ENCODE measurements around the gene ADGRG3. TPM values are rescaled to one million over a fixed set of nuclear protein-coding genes. Genes with fewer than 3 reads are reported as not detected.

The ADGRG3 gene
- total RNA-seq, 1 donor from 2014 or later: not detected

DNA sequence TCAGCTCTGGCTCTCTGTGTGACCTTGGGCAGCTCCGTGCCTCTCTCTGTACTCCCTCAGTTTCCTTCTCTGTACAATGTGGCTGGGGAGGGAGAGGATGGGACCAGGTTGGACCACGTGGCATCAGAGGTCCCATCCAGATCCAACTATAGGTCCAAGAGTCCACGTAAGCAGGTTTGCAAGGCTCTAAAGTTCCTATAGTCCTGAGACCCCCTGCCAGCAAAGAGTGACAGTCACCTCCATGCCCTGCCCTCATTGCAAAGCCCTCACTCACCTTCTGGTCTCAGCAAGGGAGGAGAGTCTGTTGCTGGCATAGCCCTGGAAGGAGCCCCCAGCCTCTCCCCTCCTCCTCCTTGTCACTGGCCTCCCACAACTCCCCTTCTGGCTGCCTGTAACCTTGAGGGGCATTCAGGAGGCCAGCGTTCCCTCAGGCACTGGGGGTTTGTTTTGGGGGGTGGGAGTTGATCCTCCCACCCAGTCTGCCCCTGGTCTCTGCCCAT, 20.4 kb downstream of the ADGRG3 start:
- Mint-ChIP-seq H3K4me3 (ENCODE audit: unreplicated experiment) (no peak overlapping the region), H3K27ac (ENCODE audit: unreplicated experiment) (no peak overlapping the region), H3K27me3 (ENCODE audit: unreplicated experiment) (peaks cover 44% of the 10 kb centered on the region), H3K4me1 (ENCODE audit: unreplicated experiment) (no peaks in the 10 kb centered on the region), H3K36me3 (ENCODE audit: unreplicated experiment) (no peaks in the 10 kb centered on the region), H3K9me3 (ENCODE audit: unreplicated experiment) (no peaks in the 10 kb centered on the region)
- TF ChIP-seq, protein P1, sequence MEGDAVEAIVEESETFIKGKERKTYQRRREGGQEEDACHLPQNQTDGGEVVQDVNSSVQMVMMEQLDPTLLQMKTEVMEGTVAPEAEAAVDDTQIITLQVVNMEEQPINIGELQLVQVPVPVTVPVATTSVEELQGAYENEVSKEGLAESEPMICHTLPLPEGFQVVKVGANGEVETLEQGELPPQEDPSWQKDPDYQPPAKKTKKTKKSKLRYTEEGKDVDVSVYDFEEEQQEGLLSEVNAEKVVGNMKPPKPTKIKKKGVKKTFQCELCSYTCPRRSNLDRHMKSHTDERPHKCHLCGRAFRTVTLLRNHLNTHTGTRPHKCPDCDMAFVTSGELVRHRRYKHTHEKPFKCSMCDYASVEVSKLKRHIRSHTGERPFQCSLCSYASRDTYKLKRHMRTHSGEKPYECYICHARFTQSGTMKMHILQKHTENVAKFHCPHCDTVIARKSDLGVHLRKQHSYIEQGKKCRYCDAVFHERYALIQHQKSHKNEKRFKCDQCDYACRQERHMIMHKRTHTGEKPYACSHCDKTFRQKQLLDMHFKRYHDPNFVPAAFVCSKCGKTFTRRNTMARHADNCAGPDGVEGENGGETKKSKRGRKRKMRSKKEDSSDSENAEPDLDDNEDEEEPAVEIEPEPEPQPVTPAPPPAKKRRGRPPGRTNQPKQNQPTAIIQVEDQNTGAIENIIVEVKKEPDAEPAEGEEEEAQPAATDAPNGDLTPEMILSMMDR (IDR thresholded peaks at IDR 0.05): no peak
- no peak for DNase-seq (ENCODE audit: extremely low spot score, unreplicated experiment)

DNA sequence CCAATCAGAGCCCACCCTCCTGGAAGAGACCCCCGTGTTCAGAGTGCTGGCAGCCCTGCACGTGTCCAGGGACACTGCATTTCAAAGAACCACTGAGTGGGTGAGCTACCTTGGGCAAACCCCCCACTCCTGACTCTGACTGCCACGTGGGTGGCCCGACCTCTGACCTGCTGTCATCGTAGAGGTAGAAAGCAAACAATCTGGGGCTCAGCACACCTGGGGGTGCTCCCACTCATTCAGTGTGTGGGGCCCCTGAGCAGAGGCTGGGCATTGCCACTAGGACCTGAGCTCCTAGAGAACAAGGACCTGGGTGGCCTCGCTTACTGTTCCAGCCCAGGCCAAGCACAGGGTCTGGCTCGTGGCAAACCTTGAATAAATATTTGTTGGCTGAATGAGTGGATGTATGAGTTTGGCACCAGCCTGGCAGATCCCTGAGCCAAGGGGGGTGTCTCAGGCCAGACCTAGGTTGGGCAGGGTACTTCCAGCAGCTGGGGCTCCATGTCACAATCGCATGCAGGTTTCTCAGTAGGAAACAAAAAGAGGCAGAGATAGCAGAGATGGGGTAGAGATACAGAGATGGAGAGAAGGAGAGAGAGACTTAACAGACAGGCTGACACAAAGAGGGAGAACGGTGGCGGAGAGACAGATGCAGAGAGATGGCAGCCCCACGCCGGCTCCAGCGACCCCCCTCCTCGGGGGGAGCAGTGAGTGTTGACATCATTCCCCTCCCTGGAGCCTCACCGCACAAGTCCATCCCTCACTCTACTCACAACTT, 21.1 kb downstream of the ADGRG3 start:
- H3K27ac Mint-ChIP-seq (ENCODE audit: unreplicated experiment): no peak overlapping the region
- no peak for DNase-seq (ENCODE audit: extremely low spot score, unreplicated experiment)
- no peaks in the 10 kb centered on the region for H3K36me3 Mint-ChIP-seq (ENCODE audit: unreplicated experiment)
- no peak overlapping the region for H3K4me3 Mint-ChIP-seq (ENCODE audit: unreplicated experiment)
- TF ChIP-seq, protein P1 (IDR thresholded peaks at IDR 0.05): no peak
- no peaks in the 10 kb centered on the region for H3K9me3 Mint-ChIP-seq (ENCODE audit: unreplicated experiment)
- no peaks in the 10 kb centered on the region for H3K4me1 Mint-ChIP-seq (ENCODE audit: unreplicated experiment)
- peaks cover 44% of the 10 kb centered on the region for H3K27me3 Mint-ChIP-seq (ENCODE audit: unreplicated experiment)

DNA sequence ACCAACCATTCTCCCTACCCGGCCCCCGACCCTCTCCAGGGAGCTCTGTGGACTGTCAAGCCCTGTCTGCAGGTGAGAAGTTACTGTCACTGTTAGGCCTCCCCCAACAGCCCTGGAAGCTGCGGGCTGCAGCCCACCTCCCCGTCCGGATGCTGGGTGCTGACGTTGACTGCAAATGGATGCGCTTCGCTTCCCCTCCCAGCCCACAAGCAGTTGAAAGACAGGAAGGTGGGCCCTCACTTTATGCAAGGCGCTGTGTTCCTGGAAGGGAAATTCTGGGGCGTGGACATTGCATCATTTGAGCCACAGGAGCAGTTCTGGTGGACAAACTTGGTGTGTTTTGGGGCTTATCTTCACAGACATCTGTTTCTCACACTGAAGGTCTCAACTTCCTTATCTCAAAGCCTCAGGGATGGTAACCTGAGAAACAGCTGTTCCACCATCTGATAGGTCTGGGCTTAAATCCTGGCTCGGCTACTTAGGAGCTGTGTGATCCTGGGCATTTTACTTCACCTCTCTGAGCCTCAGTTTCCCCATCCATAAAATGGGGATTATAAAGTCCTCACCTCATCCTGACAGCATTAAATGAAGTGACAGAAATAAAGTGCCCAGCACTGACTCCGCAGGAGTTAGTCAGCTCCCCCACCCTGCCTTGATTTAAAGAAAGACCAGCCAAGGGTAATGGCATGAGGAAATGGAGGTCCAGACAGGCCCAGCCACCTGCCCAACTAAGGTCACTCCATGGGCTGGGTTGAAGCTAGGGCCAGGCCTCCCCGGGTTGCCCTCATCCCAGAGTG, 21.9 kb downstream of the ADGRG3 start:
- no peak overlapping the region for H3K27ac Mint-ChIP-seq (ENCODE audit: unreplicated experiment)
- no peaks in the 10 kb centered on the region for H3K36me3 Mint-ChIP-seq (ENCODE audit: unreplicated experiment)
- H3K27me3 Mint-ChIP-seq (ENCODE audit: unreplicated experiment): peaks cover 44% of the 10 kb centered on the region
- H3K4me1 Mint-ChIP-seq (ENCODE audit: unreplicated experiment): no peaks in the 10 kb centered on the region
- no peaks in the 10 kb centered on the region for H3K9me3 Mint-ChIP-seq (ENCODE audit: unreplicated experiment)
- TF ChIP-seq, protein P1 (IDR thresholded peaks at IDR 0.05): no peak
- no peak for DNase-seq (ENCODE audit: extremely low spot score, unreplicated experiment)
- no peak overlapping the region for H3K4me3 Mint-ChIP-seq (ENCODE audit: unreplicated experiment)

DNA sequence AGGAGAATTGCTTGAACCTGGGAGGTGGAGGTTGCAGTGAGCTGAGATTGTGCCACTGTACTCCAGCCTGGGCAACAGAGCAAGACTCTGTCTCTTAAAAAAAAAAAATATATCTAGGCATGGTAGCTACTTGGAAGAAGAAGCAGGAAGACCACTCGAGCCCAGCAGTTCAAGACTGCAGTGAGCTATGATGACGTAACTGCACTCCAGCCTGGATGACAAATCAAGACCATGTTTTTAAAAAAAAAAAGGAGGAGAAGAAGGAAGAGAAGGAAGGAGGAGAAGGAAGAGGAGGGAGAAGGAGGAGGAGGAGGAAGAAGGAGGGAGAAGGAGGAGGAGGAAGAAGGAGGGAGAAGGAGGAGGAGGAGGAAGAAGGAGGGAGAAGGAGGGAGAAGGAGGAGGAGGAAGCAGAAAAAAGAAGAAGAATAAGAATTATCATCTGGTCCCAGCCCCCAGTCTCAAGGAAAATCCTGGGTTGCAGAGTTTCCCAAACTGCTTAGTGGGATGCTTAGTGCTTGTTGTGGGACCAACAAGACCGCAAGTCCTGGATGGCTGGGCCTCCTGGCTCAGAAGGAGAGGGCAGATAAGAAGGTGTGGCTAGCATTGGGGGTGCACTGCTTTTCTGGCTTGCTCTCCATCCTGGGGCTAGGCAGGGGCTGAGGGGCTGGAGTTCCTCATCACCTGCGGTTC, 22.8 kb downstream of the ADGRG3 start:
- Mint-ChIP-seq H3K4me3 (ENCODE audit: unreplicated experiment) (no peak overlapping the region), H3K27ac (ENCODE audit: unreplicated experiment) (no peak overlapping the region), H3K36me3 (ENCODE audit: unreplicated experiment) (no peaks in the 10 kb centered on the region), H3K9me3 (ENCODE audit: unreplicated experiment) (no peaks in the 10 kb centered on the region), H3K4me1 (ENCODE audit: unreplicated experiment) (no peaks in the 10 kb centered on the region), H3K27me3 (ENCODE audit: unreplicated experiment) (peaks cover 40% of the 10 kb centered on the region)
- DNase-seq (ENCODE audit: extremely low spot score, unreplicated experiment): no peak
- TF ChIP-seq, protein P1 (IDR thresholded peaks at IDR 0.05): no peak

All from osteocyte (in vitro differentiated cells).